Measurements from ENCODE around the gene ZFY.

Gene ZFY

GRCh38 chrY:2934861-2935715 is at the start of gene ZFY:
Gene ZFY, plus strand, starts transcription at chrY:2935381. Its CDS starts 18,556 bp downstream, at chrY:2953937.
- no peak for TF ChIP-seq ZNF274 (IDR thresholded peaks at IDR 0.05; ENCODE audit: low read depth, low read length)
- H3K4me3 ChIP-seq (ENCODE audit: low read length), result no peak within 1 kb of the TSS

- TF ChIP-seq ZNF274 (IDR thresholded peaks at IDR 0.05; ENCODE audit: low read depth, low read length), result no peak
- H3K4me3 ChIP-seq (ENCODE audit: low read length), result no peak overlapping the region
These were observed 49.3 kb upstream of the ZFY start for GRCh38 chrY:2885880-2886279.

GRCh38 chrY:2887386-2887785 is 47.8 kb upstream of the ZFY start:
- no peak for TF ChIP-seq ZNF274 (IDR thresholded peaks at IDR 0.05; ENCODE audit: low read depth, low read length)

GRCh38 chrY:2887955-2888354 is 47.2 kb upstream of the ZFY start:
- no peak for TF ChIP-seq ZNF274 (IDR thresholded peaks at IDR 0.05; ENCODE audit: low read depth, low read length)
- H3K4me3 ChIP-seq (ENCODE audit: low read length), result no peak overlapping the region

More at GRCh38 chrY:2887386-2887785, 47.8 kb upstream of the ZFY start:
- no peak overlapping the region for H3K4me3 ChIP-seq (ENCODE audit: low read length)

- no peak overlapping the region for H3K4me3 ChIP-seq (ENCODE audit: low read length)
- no peak for TF ChIP-seq ZNF274 (IDR thresholded peaks at IDR 0.05; ENCODE audit: low read depth, low read length)
These were observed 41.7 kb upstream of the ZFY start for GRCh38 chrY:2893471-2893870.

GRCh38 chrY:2896050-2896449 is 39.1 kb upstream of the ZFY start:
- no peak for TF ChIP-seq ZNF274 (IDR thresholded peaks at IDR 0.05; ENCODE audit: low read depth, low read length)

GRCh38 chrY:2907356-2907755 is 27.8 kb upstream of the ZFY start:
- TF ChIP-seq ZNF274 (IDR thresholded peaks at IDR 0.05; ENCODE audit: low read depth, low read length), result no peak
- no peak overlapping the region for H3K4me3 ChIP-seq (ENCODE audit: low read length)

More at GRCh38 chrY:2896050-2896449, 39.1 kb upstream of the ZFY start:
- H3K4me3 ChIP-seq (ENCODE audit: low read length), result no peak overlapping the region

- TF ChIP-seq ZNF274 (IDR thresholded peaks at IDR 0.05; ENCODE audit: low read depth, low read length), result no peak
- H3K4me3 ChIP-seq (ENCODE audit: low read length), result no peak overlapping the region
These were observed 21.9 kb upstream of the ZFY start for GRCh38 chrY:2913066-2913815.

- TF ChIP-seq ZNF274 (IDR thresholded peaks at IDR 0.05; ENCODE audit: low read depth, low read length), result no peak
- no peak overlapping the region for H3K4me3 ChIP-seq (ENCODE audit: low read length)
These were observed 1.1 kb upstream of the ZFY start for GRCh38 chrY:2934078-2934477.

GRCh38 chrY:2935716-2936435 is 695 bp downstream of the ZFY start:
- H3K4me3 ChIP-seq (ENCODE audit: low read length), result no peak overlapping the region
- TF ChIP-seq ZNF274 (IDR thresholded peaks at IDR 0.05; ENCODE audit: low read depth, low read length), result no peak

GRCh38 chrY:2936436-2936750 is 1.2 kb downstream of the ZFY start:
- H3K4me3 ChIP-seq (ENCODE audit: low read length), result no peak overlapping the region
- TF ChIP-seq ZNF274 (IDR thresholded peaks at IDR 0.05; ENCODE audit: low read depth, low read length), result no peak

- TF ChIP-seq ZNF274 (IDR thresholded peaks at IDR 0.05; ENCODE audit: low read depth, low read length), result no peak
- H3K4me3 ChIP-seq (ENCODE audit: low read length), result no peak overlapping the region
These were observed 2.0 kb downstream of the ZFY start for GRCh38 chrY:2937149-2937548.

GRCh38 chrY:2949590-2950252 is 14.5 kb downstream of the ZFY start:
- no peak for TF ChIP-seq ZNF274 (IDR thresholded peaks at IDR 0.05; ENCODE audit: low read depth, low read length)

GRCh38 chrY:2950655-2951054 is 15.5 kb downstream of the ZFY start:
- no peak for TF ChIP-seq ZNF274 (IDR thresholded peaks at IDR 0.05; ENCODE audit: low read depth, low read length)
- no peak overlapping the region for H3K4me3 ChIP-seq (ENCODE audit: low read length)

More at GRCh38 chrY:2949590-2950252, 14.5 kb downstream of the ZFY start:
- no peak overlapping the region for H3K4me3 ChIP-seq (ENCODE audit: low read length)

Data from GM08714 (cell line).